BLaER1 (cell line): ENCODE measurements around the gene ABCF2.

ENCODE experiments used
- H3K27ac ChIP-seq: shearing (Covaris generic); formaldehyde crosslinking; 2 replicates; pipeline ENCODE4 v1.8.1; 2022
- H3K27me3 ChIP-seq: shearing (Covaris generic); formaldehyde crosslinking; 2 replicates; pipeline ENCODE4 v1.8.1; 2022
- H3K36me3 ChIP-seq: shearing (Covaris generic); formaldehyde crosslinking; 2 replicates; pipeline ENCODE4 v1.8.1; 2022
- H3K4me1 ChIP-seq: shearing (Covaris generic); formaldehyde crosslinking; 2 replicates; pipeline ENCODE4 v1.8.1; 2022
- H3K4me2 ChIP-seq: shearing (Covaris generic); formaldehyde crosslinking; 2 replicates; pipeline ENCODE4 v1.8.1; 2022
- H3K4me3 ChIP-seq: shearing (Covaris generic); formaldehyde crosslinking; 2 replicates; pipeline ENCODE4 v1.8.1; 2022
- H3K9ac ChIP-seq: shearing (Covaris generic); formaldehyde crosslinking; 2 replicates; pipeline ENCODE4 v1.8.1; 2022
- H3K9me3 ChIP-seq: shearing (Covaris generic); formaldehyde crosslinking; 2 replicates; pipeline ENCODE4 v1.8.1; 2022
- H4K20me1 ChIP-seq: shearing (Covaris generic); formaldehyde crosslinking; 2 replicates; pipeline ENCODE4 v1.8.1; 2022
- Cebpa-rat ChIP-seq: shearing (Covaris generic); IDR thresholded peaks from 2 replicates; pipeline ENCODE4 v1.8.1; 2022

ABCF2 gene

DNA sequence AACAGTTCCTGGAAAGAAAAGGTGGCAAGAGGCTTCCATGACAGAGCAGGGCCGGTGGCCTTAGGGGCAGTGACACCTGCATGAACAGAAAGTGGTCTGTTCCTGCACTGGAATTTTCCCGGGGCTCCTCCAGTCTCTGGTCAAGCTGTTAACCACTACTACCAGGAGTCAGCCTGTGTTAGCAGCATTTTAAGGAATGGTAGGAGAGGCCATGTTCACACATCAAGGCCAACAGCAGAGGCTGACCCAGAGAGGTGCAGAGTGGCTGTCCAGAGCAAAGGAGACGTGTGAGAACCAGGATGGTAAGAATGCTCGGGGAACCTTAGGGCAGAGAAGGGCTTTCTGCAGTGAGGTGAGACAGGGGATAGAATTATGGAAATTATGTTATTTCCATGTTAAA lies 25.3 kb downstream of the ABCF2 start:
- Histone ChIP-seq H4K20me1 (no peaks in the 10 kb centered on the region), H3K9ac (no peak overlapping the region), H3K4me2 (no peak overlapping the region), H3K9me3 (no peaks in the 10 kb centered on the region), H3K36me3 (no peaks in the 10 kb centered on the region), H3K4me3 (no peak overlapping the region), H3K27ac (no peak overlapping the region), H3K27me3 (peaks cover 29% of the 10 kb centered on the region), H3K4me1 (peaks cover 4% of the 10 kb centered on the region)
- TF ChIP-seq Cebpa-rat: no peak

DNA sequence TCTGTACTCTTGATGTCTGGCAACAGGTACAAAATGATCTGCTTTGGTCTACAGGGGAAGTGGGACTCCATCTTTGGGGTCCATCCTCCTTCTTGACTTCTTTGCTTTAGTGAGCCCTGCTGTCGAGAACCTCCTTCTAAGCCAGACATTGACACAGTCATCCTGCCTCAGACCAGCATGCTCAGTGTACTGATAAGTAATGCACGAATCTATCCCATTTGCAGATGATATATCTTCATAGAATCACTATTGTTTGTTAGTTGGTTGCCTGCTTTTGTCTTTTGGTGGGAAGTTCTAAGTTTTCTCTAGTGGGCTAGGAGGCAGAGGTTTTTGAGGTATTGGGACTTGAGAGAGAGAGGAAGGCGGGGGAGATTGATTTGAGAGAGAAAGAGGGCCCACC lies 25.7 kb downstream of the ABCF2 start:
- H3K36me3 ChIP-seq: no peaks in the 10 kb centered on the region
- H3K9me3 ChIP-seq: no peaks in the 10 kb centered on the region
- H3K4me2 ChIP-seq: no peak overlapping the region
- H3K9ac ChIP-seq: no peak overlapping the region
- H3K4me3 ChIP-seq: no peak overlapping the region
- no peaks in the 10 kb centered on the region; the same call in 1 of the 2 replicates for H3K4me1 ChIP-seq
- no peak for TF ChIP-seq Cebpa-rat
- H3K27ac ChIP-seq: no peak overlapping the region
- H4K20me1 ChIP-seq: no peaks in the 10 kb centered on the region; the same call in 1 of the 2 replicates
- peaks cover 33% of the 10 kb centered on the region for H3K27me3 ChIP-seq

DNA sequence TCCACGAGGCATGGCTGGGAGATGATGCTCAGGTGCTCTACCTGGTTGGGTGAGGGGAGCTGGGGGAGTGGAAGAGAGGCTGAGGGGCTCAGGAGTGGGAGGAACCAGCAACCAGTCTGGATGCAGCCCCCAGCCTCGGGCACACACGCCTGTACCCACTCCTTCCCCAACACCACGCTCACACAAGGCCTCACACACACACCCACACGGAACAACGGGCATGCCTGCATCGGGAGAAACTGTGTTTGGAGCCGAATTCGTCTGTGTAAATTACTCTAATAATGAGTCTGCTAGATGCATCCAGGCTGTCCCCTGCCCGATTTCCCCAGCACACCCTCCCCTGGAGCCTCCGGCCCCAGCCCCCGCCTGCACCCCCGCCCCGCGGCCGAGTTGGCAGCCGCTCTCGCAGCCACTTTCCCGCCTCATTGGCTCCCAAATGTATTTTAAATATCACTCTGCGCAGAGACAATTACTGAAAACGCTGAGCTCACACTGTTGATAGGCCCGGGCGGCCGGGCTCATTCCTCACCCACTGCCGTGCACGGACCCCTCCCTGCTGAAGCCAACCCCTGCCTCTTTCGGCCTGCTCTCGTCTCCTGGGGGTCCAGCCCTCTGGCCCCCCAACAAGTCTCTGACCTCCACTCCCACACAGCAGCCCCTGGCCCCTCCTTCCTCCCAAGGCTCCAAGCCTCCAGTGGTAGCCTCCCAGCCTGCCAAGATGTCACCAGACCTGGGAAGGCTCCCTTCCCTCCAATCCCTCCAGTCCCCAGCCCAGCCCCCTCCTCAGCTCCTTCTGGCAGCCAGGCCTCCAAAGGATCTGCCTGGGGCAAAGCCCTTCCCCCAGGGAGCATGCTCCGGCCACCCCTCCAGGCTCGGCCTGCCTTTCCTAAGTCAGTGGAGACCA lies 27.8 kb downstream of the ABCF2 start:
- no peaks in the 10 kb centered on the region for H3K36me3 ChIP-seq
- TF ChIP-seq Cebpa-rat: no peak
- H3K9ac ChIP-seq: no peak overlapping the region
- H3K9me3 ChIP-seq: no peaks in the 10 kb centered on the region
- H3K4me1 ChIP-seq: no peaks in the 10 kb centered on the region
- no peaks in the 10 kb centered on the region; the same call in 1 of the 2 replicates for H4K20me1 ChIP-seq
- H3K27ac ChIP-seq: no peak overlapping the region
- H3K4me2 ChIP-seq: no peak overlapping the region
- H3K27me3 ChIP-seq: peaks cover 53% of the 10 kb centered on the region
- no peak overlapping the region for H3K4me3 ChIP-seq

DNA sequence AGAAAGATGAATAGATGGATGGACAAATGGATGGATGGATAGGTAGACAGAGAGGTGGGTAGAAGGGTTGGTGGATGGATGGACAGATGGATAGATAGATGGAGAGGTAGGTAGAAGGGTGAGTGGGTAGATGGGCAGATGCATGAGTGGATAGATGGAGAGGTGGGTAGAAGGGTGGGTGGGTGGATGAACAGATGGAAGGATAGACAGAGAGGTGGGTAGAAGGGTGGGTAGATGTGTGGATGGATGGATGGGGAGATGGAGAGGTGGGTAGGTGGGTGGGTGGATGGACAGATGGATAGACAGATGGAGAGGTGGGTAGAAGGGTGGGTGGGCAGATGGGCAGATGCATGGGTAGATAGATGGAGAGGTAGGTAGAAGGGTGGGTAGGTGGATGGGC lies 29.1 kb downstream of the ABCF2 start:
- no peaks in the 10 kb centered on the region for H3K9me3 ChIP-seq
- H3K4me3 ChIP-seq: no peak overlapping the region
- H3K4me2 ChIP-seq: no peak overlapping the region
- H3K4me1 ChIP-seq: no peaks in the 10 kb centered on the region
- no peak overlapping the region for H3K27ac ChIP-seq
- peaks cover 54% of the 10 kb centered on the region for H3K27me3 ChIP-seq
- no peak overlapping the region for H3K9ac ChIP-seq
- no peak for TF ChIP-seq Cebpa-rat
- no peaks in the 10 kb centered on the region for H3K36me3 ChIP-seq
- peaks cover 4% of the 10 kb centered on the region; the same call in 1 of the 2 replicates for H4K20me1 ChIP-seq

DNA sequence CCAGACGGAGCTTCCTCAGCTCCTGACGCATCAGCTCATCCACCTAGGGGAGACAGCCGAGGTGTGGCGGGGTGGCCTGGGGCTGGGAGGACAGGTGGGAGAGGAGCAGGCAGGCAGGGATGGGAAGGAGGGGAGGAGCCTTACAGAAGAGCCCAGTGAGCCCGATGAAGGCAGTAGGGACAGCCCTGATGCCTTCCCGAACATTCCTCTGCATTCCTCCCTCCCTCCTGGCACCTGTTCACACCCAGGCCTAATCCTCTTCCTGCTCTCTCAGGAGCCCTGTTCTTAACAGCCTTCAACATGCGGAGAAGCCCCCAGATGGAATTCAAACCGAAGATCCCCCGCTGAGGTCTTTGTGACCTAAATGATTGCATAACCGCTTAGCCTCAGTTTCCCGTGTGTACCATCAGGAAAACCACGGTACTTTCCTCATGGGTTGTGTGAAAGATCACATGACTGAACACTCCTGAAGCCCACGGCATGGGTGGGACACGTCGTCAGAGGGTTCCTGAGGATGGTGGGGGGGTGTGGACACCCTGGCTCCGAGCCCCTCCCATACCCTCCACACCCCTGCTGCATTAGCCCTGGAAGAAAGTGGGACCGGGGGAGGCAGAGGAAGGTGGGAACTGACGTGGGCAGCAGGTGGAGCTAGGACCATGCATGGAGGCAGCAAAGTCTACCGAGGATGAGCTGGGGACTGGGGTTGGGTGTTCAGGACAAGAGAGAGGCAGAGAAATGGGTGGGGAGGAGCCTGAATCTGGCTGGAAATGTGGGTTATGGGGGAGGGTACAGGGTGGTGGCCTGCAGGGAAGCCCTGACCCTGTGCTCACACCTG lies 31.2 kb downstream of the ABCF2 start:
- Histone ChIP-seq H3K4me2 (no peak overlapping the region), H4K20me1 (peaks cover 25% of the 10 kb centered on the region; the same call in 1 of the 2 replicates), H3K4me1 (no peaks in the 10 kb centered on the region), H3K27me3 (peaks cover 64% of the 10 kb centered on the region), H3K36me3 (no peaks in the 10 kb centered on the region), H3K9me3 (no peaks in the 10 kb centered on the region), H3K9ac (no peak overlapping the region), H3K27ac (no peak overlapping the region), H3K4me3 (no peak overlapping the region)
- no peak for TF ChIP-seq Cebpa-rat

DNA sequence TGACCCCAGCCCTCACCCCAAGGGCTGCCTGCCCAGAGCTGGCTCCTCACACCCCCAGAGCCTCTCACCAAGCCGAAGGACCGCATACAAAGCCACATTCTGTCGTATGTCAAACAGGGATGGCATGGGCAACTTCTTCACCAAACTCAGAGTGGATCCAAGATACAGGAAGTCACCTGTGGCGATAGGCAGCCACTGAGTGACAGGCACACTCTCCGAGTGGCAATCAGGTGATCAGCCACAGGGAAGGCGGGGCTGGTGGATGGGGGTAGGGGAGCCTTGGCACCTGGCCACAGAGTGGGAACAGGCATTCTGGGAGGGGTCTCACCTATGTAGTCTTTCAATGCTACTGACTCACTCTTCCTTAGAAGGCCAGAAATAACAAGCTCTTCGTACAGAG lies 32.8 kb downstream of the ABCF2 start:
- H3K27ac ChIP-seq: no peak overlapping the region
- no peak overlapping the region for H3K4me2 ChIP-seq

DNA sequence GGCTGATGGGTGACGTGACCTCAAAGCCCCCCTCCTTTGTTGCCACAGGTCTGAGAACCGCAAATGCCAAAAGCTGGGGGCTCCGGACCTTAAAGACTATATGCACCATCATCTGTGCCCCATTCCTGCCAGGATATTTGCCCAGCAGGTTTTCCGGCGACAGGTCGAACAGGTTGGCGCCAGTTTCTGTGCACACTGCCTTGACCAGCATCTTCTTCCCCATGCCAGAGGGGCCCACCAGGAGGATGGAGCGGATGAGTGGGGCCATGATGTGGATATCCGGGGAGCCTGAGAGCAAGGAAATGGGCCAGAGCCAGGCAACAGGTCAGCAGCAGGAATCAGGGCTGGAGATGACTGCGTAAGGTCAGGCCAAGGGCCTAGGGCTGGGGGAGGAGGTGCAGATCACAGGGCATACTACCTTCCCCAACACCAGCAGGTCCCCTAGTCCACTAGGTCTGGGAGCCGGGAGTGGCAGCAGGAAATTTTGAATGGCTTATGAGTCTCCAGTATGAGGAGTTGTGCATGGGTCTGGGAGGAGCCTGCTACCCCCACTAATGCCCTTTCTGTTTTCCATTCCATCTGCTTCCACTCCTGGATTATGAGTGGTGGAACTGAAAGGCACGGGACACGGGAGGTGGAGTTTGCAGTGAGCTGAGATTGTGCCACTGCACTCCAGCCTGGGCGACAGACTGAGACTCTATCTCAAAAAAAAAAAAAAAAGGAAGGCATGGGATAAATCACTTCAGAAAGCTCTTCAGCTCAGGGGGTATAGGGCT lies 33.6 kb downstream of the ABCF2 start:
- peaks cover 73% of the 10 kb centered on the region for H3K27me3 ChIP-seq
- H3K9ac ChIP-seq: no peak overlapping the region
- no peaks in the 10 kb centered on the region for H3K9me3 ChIP-seq
- peaks cover 42% of the 10 kb centered on the region; the same call in 1 of the 2 replicates for H4K20me1 ChIP-seq
- H3K36me3 ChIP-seq: no peaks in the 10 kb centered on the region
- no peak overlapping the region for H3K4me2 ChIP-seq
- TF ChIP-seq Cebpa-rat: no peak
- peaks cover 13% of the 10 kb centered on the region for H3K4me1 ChIP-seq
- H3K4me3 ChIP-seq: no peak overlapping the region
- H3K27ac ChIP-seq: no peak overlapping the region

More for the DNA sequence above, 32.8 kb downstream of the ABCF2 start:
- Histone ChIP-seq H3K4me3 (no peak overlapping the region), H3K27me3 (peaks cover 78% of the 10 kb centered on the region), H3K4me1 (peaks cover 7% of the 10 kb centered on the region), H3K9me3 (no peaks in the 10 kb centered on the region), H3K36me3 (no peaks in the 10 kb centered on the region), H3K9ac (no peak overlapping the region), H4K20me1 (peaks cover 40% of the 10 kb centered on the region; the same call in 1 of the 2 replicates)
- TF ChIP-seq Cebpa-rat: no peak

DNA sequence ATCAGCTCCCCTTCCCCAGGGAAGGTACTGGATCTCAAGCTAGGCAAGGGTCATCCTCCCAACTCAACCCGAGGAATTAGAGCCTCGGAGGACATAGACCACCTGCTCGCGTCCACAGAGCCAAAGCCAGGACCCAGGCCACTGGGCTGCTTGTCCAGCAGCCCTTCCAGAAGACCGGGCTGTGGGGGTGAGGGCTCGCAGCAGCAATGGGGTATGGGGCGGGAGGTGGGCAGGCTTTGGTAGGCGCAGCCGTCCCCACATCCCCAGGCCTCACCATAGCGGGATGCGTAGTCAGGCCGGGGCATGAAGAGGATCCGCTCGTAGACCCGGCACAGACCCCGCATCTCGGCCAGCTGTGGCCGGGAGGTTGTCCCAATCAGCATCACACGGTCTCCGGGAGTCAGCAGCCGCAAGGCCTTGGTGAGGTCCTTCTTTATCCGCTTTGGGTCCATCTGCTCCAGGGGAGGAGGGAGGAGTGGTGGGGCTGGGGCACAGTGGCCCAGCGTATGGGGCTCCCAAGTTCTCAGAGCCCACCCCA lies 34.9 kb downstream of the ABCF2 start:
- Histone ChIP-seq H3K9me3 (no peaks in the 10 kb centered on the region), H3K27ac (no peak overlapping the region), H3K4me3 (no peak overlapping the region), H3K36me3 (no peaks in the 10 kb centered on the region), H3K4me2 (no peak overlapping the region), H3K9ac (no peak overlapping the region), H4K20me1 (peaks cover 56% of the 10 kb centered on the region), H3K27me3 (peaks cover 67% of the 10 kb centered on the region), H3K4me1 (peaks cover 26% of the 10 kb centered on the region)
- TF ChIP-seq Cebpa-rat: no peak

DNA sequence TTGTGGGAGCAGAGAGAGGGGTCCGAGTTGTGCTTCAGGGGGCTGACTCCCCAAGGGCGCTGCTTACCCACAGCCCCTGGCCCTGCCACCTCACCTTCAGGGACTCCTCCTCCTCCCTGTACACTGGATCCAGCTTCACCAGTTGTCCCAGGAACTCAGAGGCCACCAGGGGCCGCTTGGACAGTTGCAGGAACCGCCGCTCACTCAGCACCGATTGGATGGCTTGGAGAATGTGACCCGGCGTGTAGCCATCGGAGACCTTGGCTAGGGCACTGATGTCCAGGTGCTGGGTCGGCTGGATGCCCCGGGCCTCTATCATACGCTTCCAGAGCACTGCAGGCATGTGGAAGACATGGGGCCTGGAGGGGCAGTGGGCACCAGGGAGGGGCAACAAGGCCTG lies 35.5 kb downstream of the ABCF2 start:
- Histone ChIP-seq H3K36me3 (no peaks in the 10 kb centered on the region), H3K4me2 (no peak overlapping the region), H3K27me3 (peaks cover 67% of the 10 kb centered on the region), H3K9ac (no peak overlapping the region), H3K9me3 (no peaks in the 10 kb centered on the region), H3K4me3 (no peak overlapping the region), H3K4me1 (peaks cover 32% of the 10 kb centered on the region), H4K20me1 (peaks cover 61% of the 10 kb centered on the region), H3K27ac (no peak overlapping the region)
- TF ChIP-seq Cebpa-rat: no peak
